NOMO-1 treated with DMSO at 0.1 percent for 48 hours (cell line): ENCODE data around the gene LTBP4.
"Not testable (repeated sequence)": the region's sequence is repeated elsewhere in the genome, so short reads cannot be mapped to it uniquely, and the experiment has no call there.

Experiments
- DNase-seq: peaks from one replicate; lab custom pipeline; 2025; ENCODE audit not compliant: unreplicated experiment; lab: John Stamatoyannopoulos, UW

Gene LTBP4

GRCh38 chr19:40627486-40628279, 26.5 kb downstream of the LTBP4 start:
- DNase-seq: no peak

GRCh38 chr19:40629346-40629745, 28.2 kb downstream of the LTBP4 start:
- DNase-seq: no peak

- DNase-seq: no peak
These were observed 29.5 kb downstream of the LTBP4 start for GRCh38 chr19:40630571-40631160.

DNA sequence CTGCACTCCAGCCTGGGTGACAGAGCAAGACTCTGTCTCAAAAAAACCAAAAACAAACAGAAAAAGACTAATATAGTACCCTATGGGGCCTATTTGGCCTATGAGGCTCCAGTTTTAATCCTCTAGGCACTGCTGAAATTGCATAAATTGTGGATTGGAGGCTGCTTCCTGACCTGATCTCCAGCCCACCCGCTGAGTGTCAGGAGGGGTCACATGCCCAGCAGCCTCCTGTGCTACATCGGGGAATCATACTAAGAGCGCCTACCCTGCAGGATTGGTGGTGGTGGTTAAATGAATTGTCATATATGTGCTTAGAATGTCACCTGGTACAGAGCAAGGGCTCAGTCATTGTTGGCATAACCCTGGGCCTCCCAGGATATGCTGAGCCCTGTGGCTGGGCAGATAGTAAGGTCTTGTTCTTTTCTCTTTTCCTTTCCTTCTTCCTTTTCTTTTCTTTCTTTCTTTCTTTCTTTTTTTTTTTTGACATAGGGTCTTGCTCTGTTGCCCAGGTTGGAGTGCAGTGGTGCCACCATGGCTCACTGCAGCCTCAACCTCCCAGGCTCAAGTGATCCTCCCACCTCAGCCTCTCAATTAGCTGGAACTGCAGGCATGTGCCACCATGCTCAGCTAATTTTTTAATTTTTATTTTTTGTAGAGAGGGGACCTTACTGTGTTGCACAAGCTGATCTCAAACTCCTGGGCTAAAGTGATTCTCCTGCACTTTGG, 31.3 kb downstream of the LTBP4 start:
- DNase-seq: no peak

GRCh38 chr19:40633207-40633606, 32.0 kb downstream of the LTBP4 start:
- DNase-seq: no peak

DNA sequence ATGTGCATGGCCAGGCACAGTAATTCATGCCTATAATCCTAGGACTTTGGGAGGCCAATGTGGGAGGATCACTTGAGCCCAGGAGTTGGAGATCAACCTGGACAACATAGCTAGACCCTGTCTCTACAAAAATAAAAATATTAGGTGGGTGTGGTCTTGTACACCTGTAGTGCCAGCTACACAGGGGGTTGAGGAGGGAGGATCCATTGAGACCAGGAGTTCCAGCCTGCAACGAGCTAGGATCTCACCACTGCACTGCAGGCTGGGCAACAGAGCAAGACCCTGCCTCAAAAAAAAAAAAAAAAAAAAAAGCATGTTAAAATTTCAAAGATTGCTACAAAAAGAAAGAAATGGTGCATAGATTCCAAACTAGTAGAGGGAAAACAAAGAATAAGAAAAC, 37.2 kb downstream of the LTBP4 start:
- no peak for DNase-seq

- DNase-seq: no peak
These were observed 38.4 kb downstream of the LTBP4 start for GRCh38 chr19:40639638-40639982.

DNA sequence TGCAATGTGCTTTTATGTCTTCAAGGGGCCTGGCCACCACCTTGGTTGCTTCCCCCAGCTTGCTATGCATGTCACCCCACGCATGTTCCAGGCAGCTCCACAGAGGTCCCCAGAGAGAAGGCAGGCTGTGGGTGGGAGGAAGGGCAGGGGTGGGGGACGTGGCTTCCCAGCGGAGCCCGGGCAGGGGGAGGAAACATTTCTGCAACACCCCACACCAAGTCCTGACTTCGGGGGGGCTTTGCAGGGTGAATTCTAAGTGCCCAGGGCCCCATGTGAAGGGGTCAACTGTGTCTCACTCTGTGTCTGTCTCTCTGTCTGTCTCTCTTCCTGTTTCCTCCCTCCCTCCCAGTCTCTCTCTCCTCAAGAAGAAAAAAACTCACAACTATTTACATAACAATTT, 39.6 kb downstream of the LTBP4 start:
- no peak for DNase-seq

- DNase-seq: no peak
These were observed 40.1 kb downstream of the LTBP4 start for GRCh38 chr19:40641281-40641680.

- no peak for DNase-seq
These were observed 41.0 kb downstream of the LTBP4 start for GRCh38 chr19:40642051-40642706.

DNA sequence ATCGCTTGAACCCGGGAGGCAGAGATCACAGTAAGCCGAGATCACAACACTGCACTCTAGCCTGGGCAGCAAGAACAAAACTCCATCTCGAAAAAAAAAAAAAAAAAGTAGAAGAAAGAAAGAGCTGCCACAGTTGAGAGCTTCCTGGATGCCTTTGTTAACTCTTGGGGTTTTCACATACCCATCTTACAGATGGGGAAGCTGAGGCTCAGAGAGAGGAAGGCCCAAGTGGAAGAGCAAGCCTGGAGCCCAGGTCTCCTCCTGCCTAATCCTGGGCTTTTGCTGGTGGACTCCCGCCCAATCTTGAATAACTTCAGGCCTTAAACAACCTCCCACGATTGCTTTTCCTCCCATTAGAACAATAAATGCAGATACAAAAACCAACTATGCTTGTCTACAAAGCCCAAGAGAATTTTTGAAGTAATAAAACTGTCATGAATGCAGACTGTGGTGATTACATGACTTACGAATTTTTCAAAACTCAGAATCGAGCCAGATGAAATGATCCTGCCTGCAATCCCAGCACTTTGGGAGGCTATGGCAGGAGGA, 41.7 kb downstream of the LTBP4 start:
- DNase-seq: no peak

- DNase-seq: no peak
These were observed 45.6 kb downstream of the LTBP4 start for GRCh38 chr19:40646743-40647254.

GRCh38 chr19:40649903-40650675, 48.9 kb downstream of the LTBP4 start:
- not testable (repeated sequence) for DNase-seq

DNA sequence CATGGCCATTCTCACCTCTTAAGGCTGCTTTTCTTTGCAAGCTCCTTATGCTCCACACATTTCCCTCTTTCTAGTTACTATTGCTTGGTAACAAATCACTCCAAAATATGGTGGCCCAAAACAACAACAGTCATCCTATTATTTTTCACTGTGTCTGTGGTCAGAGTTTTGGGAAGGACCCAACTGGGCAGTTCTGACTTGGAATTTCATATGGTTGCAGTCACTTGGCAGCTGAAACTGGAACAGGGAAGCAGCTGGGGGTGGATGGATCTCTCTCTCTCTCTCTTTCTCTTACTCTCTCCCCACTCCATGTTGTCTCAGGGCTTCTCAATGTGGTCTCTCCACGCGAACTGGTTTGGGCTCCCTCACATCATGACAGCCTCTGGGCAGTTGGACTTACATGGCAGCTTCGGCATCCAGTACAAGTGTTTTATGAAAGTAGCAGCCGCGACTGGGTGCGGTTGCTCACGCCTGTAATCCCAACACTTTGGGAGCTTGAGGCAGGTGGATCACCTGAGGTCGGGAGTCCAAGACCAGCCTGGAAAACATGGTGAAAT, 49.7 kb downstream of the LTBP4 start:
- DNase-seq: no peak

DNA sequence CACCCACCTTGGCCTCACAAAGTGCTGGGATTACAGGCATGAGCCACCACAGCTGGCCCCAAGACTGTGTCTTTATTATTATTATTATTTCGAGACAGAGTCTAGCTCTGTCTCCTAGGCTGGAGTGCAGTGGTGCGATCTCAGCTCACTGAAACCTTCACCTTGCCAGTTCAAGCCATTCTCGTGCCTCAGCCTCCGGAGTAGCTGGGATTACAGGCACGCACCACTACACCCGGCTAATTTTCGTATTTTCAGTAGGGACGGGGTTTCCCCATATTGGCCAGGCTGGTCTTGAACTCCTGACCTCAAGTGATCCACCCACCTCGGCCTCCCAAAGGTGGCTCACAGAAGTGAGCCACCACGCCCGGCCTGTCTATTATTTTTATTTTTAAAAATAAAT, 51.1 kb downstream of the LTBP4 start:
- not testable (repeated sequence) for DNase-seq

GRCh38 chr19:40655684-40656083, 54.5 kb downstream of the LTBP4 start:
- DNase-seq: not testable (repeated sequence)

- no peak for DNase-seq
These were observed 56.9 kb downstream of the LTBP4 start for GRCh38 chr19:40658031-40658430.

GRCh38 chr19:40659116-40659515, 57.9 kb downstream of the LTBP4 start:
- no peak for DNase-seq

GRCh38 chr19:40659566-40659965, 58.4 kb downstream of the LTBP4 start:
- no peak for DNase-seq

DNA sequence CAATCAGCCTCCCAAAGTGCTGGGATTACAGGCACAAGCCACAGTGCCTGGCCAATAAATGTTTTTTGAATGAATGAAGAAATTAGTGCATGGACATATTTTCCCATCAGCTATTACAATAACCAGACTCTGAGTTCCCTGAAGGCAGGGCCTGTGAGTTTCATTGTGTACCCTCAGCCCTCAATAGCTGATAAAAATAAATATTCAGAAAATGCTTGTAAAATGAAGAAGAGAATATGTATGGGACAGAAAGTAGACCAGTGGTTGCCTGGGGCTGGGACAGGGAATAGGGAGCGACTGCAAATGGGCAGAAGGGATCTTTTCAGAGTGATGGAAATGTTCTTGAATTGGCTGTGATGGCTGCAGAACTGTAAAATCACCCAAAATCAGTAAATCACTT, 60.4 kb downstream of the LTBP4 start:
- no peak for DNase-seq
